ENCODE data around the gene OBI1.

- TF ChIP-seq POLR2AphosphoS5 (IDR thresholded peaks at IDR 0.05; ENCODE audit: borderline replicate concordance, low read depth, low read length) (no peak), EZH2 (IDR thresholded peaks at IDR 0.05) (no peak)
Observed at GRCh38 chr13:78593652-78594455, 65.1 kb downstream of the OBI1 start.

Measured in SK-N-MC (cell line).